ENCODE data around the gene RIPPLY2. TPM values are rescaled to one million over a fixed set of nuclear protein-coding genes. Genes with fewer than 3 reads are reported as not detected.

The RIPPLY2 gene
- total and polyA plus RNA-seq, 2 donors (not counting 3 experiments of a cell fraction or from before 2014, with no cell fraction given): 0.25 to 0.53 TPM

DNA sequence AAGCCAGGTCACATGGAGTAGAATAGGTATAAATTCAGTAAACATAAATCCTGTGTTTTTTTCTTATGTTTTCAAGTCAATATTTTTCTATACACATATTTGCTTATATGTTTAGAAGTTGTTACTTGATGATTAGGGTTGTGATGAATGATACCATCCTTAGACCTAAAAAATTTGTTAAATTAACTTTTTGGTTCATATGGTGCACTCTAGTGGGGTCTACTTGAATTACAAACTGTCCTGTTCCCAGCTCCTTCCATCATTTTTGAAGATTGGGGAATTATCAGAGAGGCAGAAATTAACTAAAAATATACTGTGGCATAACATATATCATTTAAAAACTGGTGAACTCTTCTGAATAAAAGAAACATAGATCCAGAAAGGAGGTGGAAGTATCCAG is 48.3 kb upstream of the RIPPLY2 start:
- H3K4me3 ChIP-seq (replicated peaks in 1 of 3; ENCODE audit: insufficient read depth in 1 of 3, low read depth in 1 of 3, low read length in 3 of 3): no peak overlapping the region
- no peaks in the 10 kb centered on the region for H3K9me3 ChIP-seq (replicated peaks; ENCODE audit: control insufficient read depth, insufficient read depth, low read length)
- no peaks in the 10 kb centered on the region for H3K9me1 ChIP-seq (replicated peaks; ENCODE audit: control insufficient read depth, extremely low read depth, insufficient read depth, low read length)
- no peaks in the 10 kb centered on the region for H3K36me3 ChIP-seq (ENCODE audit: control insufficient read depth in 2 of 2, extremely low read depth in 1 of 2, insufficient read depth in 2 of 2, low read length in 2 of 2)
- BruUV-seq (replicated peaks): no TSS peak
- intact Hi-C loops (cut with micrococcal nuclease): loop anchor here (1.0 kb wide), 1 partner anchor 190 kb away; no protein-coding TSS in a partner anchor
- DNase-seq (ENCODE audit: low read depth, low spot score) (peak; percentile 9), FAIRE-seq (no peak)
- no peaks in the 10 kb centered on the region for H3K27me3 ChIP-seq (ENCODE audit: control insufficient read depth in 2 of 2, insufficient read depth in 2 of 2, low read length in 2 of 2)
- POLR2A ChIA-PET: no interaction called here
- no peaks in the 10 kb centered on the region for H3K4me1 ChIP-seq (ENCODE audit: control insufficient read depth, extremely low read depth, insufficient read depth, low read length)
- H3K79me2 ChIP-seq (ENCODE audit: control insufficient read depth, insufficient read depth, low read length): no peaks in the 10 kb centered on the region
- H3K9ac ChIP-seq (replicated peaks; ENCODE audit: extremely low read depth, insufficient read depth, low read length): no peak overlapping the region
- CTCF ChIA-PET: interaction anchor here (1.0 to 5.3 kb wide), 3 partner anchors 190 to 1519 kb away, joined by 3 to 108 read pairs (median 6); no protein-coding TSS in a partner anchor
- H2AFZ ChIP-seq (ENCODE audit: low read depth, low read length): no peak overlapping the region
- H3K4me2 ChIP-seq (ENCODE audit: insufficient read depth, low read length): no peak overlapping the region
- dilution Hi-C loops (cut with MboI; ENCODE audit: extremely low pct_ligation_motif_present, low sequenced_read_pairs): no loop called here
- TF ChIP-seq POLR2AphosphoS5 (IDR thresholded peaks at IDR 0.05; ENCODE audit: insufficient read depth, low read depth, low read length): no peak
- TF ChIP-seq CTCF (IDR thresholded peaks at IDR 0.05; ENCODE audit: extremely low read depth in 1 of 2, insufficient read depth in 1 of 2, low read depth in 1 of 2, low read length in 2 of 2): peak in 1 of 2 donors; percentile 4
- H4K20me1 ChIP-seq (replicated peaks; ENCODE audit: control insufficient read depth, extremely low read depth, insufficient read depth, low read length): no peaks in the 10 kb centered on the region
- no peak overlapping the region for H3K27ac ChIP-seq (ENCODE audit: insufficient read depth, low read depth, low read length)

DNA sequence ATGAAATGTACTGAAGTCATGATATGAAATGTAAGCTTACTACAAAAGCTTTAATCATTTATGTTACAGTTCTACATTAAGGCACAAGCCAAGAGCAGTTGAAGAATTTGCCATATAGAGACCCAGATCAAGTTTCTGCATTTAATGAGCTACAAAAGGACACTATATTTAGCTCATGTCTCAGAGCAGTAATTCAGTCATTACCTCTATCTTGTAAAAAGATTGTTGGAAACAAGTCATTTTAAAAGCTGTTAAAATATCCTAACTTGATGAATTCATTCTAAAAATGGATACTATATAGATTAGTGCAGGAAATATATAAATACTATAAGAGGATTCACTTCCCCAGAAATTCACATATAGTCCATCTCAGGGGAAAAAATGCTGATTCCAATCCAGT is 45.2 kb upstream of the RIPPLY2 start:
- no peak overlapping the region for H3K27ac ChIP-seq (ENCODE audit: insufficient read depth, low read depth, low read length)
- intact Hi-C loops (cut with micrococcal nuclease) (no loop called here), dilution Hi-C loops (cut with MboI; ENCODE audit: extremely low pct_ligation_motif_present, low sequenced_read_pairs) (no loop called here)
- no peak overlapping the region for H3K4me3 ChIP-seq (replicated peaks in 1 of 3; ENCODE audit: insufficient read depth in 1 of 3, low read depth in 1 of 3, low read length in 3 of 3)
- no peak overlapping the region for H3K4me2 ChIP-seq (ENCODE audit: insufficient read depth, low read length)
- H4K20me1 ChIP-seq (replicated peaks; ENCODE audit: control insufficient read depth, extremely low read depth, insufficient read depth, low read length): no peaks in the 10 kb centered on the region
- ChIA-PET POLR2A (no interaction called here), CTCF (interaction anchor here (5.3 kb wide), 1 partner anchor 193 kb away, joined by 108 read pairs; no protein-coding TSS in a partner anchor)
- no peaks in the 10 kb centered on the region for H3K79me2 ChIP-seq (ENCODE audit: control insufficient read depth, insufficient read depth, low read length)
- DNase-seq (ENCODE audit: low read depth, low spot score): no peak
- H3K9me1 ChIP-seq (replicated peaks; ENCODE audit: control insufficient read depth, extremely low read depth, insufficient read depth, low read length): no peaks in the 10 kb centered on the region
- H2AFZ ChIP-seq (ENCODE audit: low read depth, low read length): no peak overlapping the region
- no TSS peak for BruUV-seq (replicated peaks)
- H3K9me3 ChIP-seq (replicated peaks; ENCODE audit: control insufficient read depth, insufficient read depth, low read length): no peaks in the 10 kb centered on the region
- no peak overlapping the region for H3K9ac ChIP-seq (replicated peaks; ENCODE audit: extremely low read depth, insufficient read depth, low read length)
- FAIRE-seq: no peak
- peaks cover 3% of the 10 kb centered on the region for H3K4me1 ChIP-seq (ENCODE audit: control insufficient read depth, extremely low read depth, insufficient read depth, low read length)
- no peaks in the 10 kb centered on the region for H3K36me3 ChIP-seq (ENCODE audit: control insufficient read depth in 2 of 2, extremely low read depth in 1 of 2, insufficient read depth in 2 of 2, low read length in 2 of 2)
- no peaks in the 10 kb centered on the region for H3K27me3 ChIP-seq (ENCODE audit: control insufficient read depth in 2 of 2, insufficient read depth in 2 of 2, low read length in 2 of 2)
- TF ChIP-seq, protein P1, sequence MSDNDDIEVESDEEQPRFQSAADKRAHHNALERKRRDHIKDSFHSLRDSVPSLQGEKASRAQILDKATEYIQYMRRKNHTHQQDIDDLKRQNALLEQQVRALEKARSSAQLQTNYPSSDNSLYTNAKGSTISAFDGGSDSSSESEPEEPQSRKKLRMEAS (IDR thresholded peaks at IDR 0.05; ENCODE audit: insufficient read depth, insufficient read length): no peak
- TF ChIP-seq POLR2A (IDR thresholded peaks at IDR 0.05; ENCODE audit: low read depth, low read length) (no peak), JUN (IDR thresholded peaks at IDR 0.05; ENCODE audit: borderline replicate concordance, insufficient read depth, insufficient read length, low read depth) (no peak), EZH2 (IDR thresholded peaks at IDR 0.05; ENCODE audit: borderline replicate concordance, low read depth, low read length, severe bottlenecking) (no peak), FOS (IDR thresholded peaks at IDR 0.05; ENCODE audit: borderline replicate concordance, insufficient read depth, low read length) (no peak), CTCF (IDR thresholded peaks at IDR 0.05; ENCODE audit: extremely low read depth in 1 of 2, insufficient read depth in 1 of 2, low read depth in 1 of 2, low read length in 2 of 2) (no peak), MYC (IDR thresholded peaks at IDR 0.05; ENCODE audit: low read depth, low read length) (no peak), GATA2 (IDR thresholded peaks at IDR 0.05; ENCODE audit: insufficient read depth, insufficient read length, low read depth, low read length) (no peak), POLR2AphosphoS5 (IDR thresholded peaks at IDR 0.05; ENCODE audit: insufficient read depth, low read depth, low read length) (no peak)
